GM15510 (cell line): ENCODE data around the gene PPP1R7.

ENCODE experiments used
- POLR2A ChIP-seq: IDR thresholded peaks from 3 replicates; pipeline ENCODE4 v1.6.1; 2011; ENCODE audit warnings: borderline replicate concordance; ENCODE audit not compliant: insufficient read length; ENCODE audit errors: extremely low read depth

The PPP1R7 gene

GRCh38 chr2:241219856-241220356, 69.6 kb downstream of the PPP1R7 start:
- no peak for TF ChIP-seq POLR2A

- no peak for TF ChIP-seq POLR2A
Observed at GRCh38 chr2:241223211-241224017, 73.1 kb downstream of the PPP1R7 start.

DNA sequence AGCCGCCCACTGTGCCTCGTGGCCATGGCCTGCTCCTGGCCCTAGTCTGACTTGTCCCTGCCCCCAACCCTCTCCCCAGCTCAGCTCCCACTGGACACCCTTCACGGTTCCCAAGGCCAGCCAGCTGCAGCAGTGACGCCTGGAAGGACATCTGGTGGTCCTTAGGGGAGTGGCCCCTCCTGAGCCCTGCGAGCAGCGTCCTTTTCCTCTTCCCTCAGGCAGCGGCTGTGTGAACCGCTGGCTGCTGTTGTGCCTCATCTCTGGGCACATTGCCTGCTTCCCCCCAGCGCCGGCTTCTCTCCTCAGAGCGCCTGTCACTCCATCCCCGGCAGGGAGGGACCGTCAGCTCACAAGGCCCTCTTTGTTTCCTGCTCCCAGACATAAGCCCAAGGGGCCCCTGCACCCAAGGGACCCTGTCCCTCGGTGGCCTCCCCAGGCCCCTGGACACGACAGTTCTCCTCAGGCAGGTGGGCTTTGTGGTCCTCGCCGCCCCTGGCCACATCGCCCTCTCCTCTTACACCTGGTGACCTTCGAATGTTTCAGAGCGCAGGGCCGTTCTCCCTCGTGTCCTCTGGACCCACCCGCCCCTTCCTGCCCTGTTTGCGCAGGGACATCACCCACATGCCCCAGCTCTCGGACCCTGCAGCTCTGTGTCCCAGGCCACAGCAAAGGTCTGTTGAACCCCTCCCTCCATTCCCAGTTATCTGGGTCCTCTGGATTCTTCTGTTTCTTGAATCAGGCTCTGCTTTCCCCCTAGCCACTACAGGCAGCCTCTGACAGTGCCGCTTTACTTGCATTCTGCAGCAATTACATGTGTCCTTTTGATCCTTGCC, 74.0 kb downstream of the PPP1R7 start:
- TF ChIP-seq POLR2A = no peak

- no peak for TF ChIP-seq POLR2A
Observed at GRCh38 chr2:241224851-241225438, 74.7 kb downstream of the PPP1R7 start.

DNA sequence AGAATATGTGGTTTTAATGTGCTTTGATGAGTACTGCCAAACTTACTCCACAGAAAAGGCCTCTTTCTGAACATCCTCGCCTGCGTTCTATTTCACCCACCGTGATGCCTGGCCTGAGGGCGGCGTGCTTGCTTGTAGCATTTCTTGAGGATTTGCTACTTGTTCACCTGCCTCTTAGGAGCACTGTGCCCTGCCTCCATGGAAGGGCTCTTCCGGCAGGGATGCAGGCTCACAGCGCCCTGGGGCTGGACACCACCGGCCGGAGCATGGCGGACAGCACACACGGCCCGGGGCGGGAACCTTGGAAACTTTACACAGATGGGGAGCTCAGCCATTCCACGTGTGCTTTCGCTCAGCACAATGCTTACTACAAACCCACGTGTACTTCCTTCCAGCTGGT, 75.3 kb downstream of the PPP1R7 start:
- no peak for TF ChIP-seq POLR2A

DNA sequence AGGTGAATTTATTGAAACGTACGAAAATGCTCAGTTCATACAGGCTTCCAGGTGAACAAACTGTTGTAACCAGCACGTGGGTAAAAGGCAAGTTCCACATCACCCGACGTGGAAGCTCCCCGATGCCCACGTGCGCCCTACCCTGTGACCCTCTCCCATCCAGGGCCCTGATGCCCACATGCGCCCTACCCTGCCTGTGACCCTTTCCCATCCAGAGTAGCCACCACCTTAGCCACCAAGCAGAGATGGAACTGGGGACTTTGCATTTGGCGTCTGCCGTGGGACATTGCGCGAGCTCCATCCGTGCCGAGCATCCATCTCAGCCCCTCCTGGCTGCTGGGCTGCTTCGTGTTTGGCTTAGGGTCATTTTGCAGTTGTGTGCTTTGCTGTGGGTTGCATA, 75.7 kb downstream of the PPP1R7 start:
- TF ChIP-seq POLR2A = no peak

GRCh38 chr2:241226723-241227572, 76.7 kb downstream of the PPP1R7 start:
- no peak for TF ChIP-seq POLR2A

DNA sequence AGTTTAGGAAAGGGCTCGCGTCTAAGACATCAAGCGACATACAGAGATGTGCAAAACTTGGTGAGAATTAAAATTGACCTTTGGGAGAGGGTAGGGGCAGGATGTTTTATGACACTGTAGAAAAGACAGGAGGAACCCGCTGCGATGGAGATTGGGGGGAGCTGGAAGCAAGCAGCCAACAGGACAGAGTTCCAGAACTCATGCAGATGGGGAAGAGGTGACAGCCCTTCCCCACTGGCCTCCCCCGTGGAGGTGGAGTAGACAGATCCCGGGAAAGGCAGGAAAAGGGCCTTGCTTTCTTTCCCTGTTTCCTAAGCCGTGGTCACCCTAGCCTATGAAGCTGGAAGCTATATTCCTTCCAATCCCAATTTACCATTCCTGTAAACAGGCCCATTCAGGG, 77.3 kb downstream of the PPP1R7 start:
- no peak for TF ChIP-seq POLR2A

- no peak for TF ChIP-seq POLR2A
Observed at GRCh38 chr2:241228081-241228859, 78.0 kb downstream of the PPP1R7 start.

GRCh38 chr2:241228860-241229516, 78.7 kb downstream of the PPP1R7 start:
- TF ChIP-seq POLR2A = no peak

GRCh38 chr2:241229563-241230401, 79.5 kb downstream of the PPP1R7 start:
- TF ChIP-seq POLR2A = no peak

DNA sequence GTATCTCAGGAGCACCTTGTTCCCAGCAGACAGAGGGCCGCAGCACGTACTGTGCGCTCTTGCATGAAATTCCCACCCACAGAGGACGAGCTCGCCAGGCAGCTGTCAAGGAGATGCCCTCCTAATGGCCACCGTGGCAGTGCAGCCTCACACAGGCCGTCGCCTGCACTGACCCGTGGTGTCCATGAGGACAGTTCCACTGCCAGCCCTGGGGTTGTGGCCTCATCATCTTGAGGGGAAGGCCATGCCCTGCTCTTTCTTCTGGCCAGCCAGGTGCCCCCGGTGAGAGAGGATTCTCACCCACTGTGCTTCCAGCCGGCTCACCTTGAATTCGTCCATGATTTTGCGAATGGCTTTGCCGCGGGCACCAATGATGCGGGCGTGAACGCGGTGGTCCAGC, 80.2 kb downstream of the PPP1R7 start:
- TF ChIP-seq POLR2A = no peak
